GM18870 (cell line): ENCODE data around the gene NKX6-1.

Experiments used
- ATAC-seq: cut with Tn5 transposase; IDR thresholded peaks from one replicate; pipeline ENCODE4 v1.9.1; 2021; ENCODE audit warnings: moderate library complexity; ENCODE audit not compliant: unreplicated experiment

NKX6-1 gene

GRCh38 chr4:84498935-84499623 lies at the start of gene NKX6-1:
TSS of gene NKX6-1 (minus strand) at chr4:84499292. CDS start at chr4:84498228, 1,064 bp downstream.
- no peak for ATAC-seq

- no peak for ATAC-seq
Measured at GRCh38 chr4:84547211-84547610, 48.1 kb upstream of the NKX6-1 start.

GRCh38 chr4:84545093-84545492 lies 46.0 kb upstream of the NKX6-1 start:
- ATAC-seq = no peak

GRCh38 chr4:84535901-84536300 lies 36.8 kb upstream of the NKX6-1 start:
- no peak for ATAC-seq

- no peak for ATAC-seq
Measured at GRCh38 chr4:84531689-84532088, 32.6 kb upstream of the NKX6-1 start.

GRCh38 chr4:84530871-84531270 lies 31.8 kb upstream of the NKX6-1 start:
- ATAC-seq = no peak

GRCh38 chr4:84530454-84530853 lies 31.4 kb upstream of the NKX6-1 start:
- ATAC-seq = no peak

- no peak for ATAC-seq
Measured at GRCh38 chr4:84529169-84529751, 30.2 kb upstream of the NKX6-1 start.

GRCh38 chr4:84527391-84527790 lies 28.3 kb upstream of the NKX6-1 start:
- ATAC-seq = no peak

GRCh38 chr4:84515075-84515474 lies 16.0 kb upstream of the NKX6-1 start:
- ATAC-seq = no peak

GRCh38 chr4:84512277-84512676 lies 13.2 kb upstream of the NKX6-1 start:
- no peak for ATAC-seq

- ATAC-seq = no peak
Measured at GRCh38 chr4:84511703-84512102, 12.6 kb upstream of the NKX6-1 start.

- ATAC-seq = no peak
Measured at GRCh38 chr4:84507941-84508340, 8.8 kb upstream of the NKX6-1 start.

GRCh38 chr4:84504821-84505220 lies 5.7 kb upstream of the NKX6-1 start:
- no peak for ATAC-seq

GRCh38 chr4:84503495-84504437 lies 4.7 kb upstream of the NKX6-1 start:
- ATAC-seq = peak; percentile 86

GRCh38 chr4:84502955-84503373 lies 3.9 kb upstream of the NKX6-1 start:
- ATAC-seq = no peak

- ATAC-seq = no peak
Measured at GRCh38 chr4:84502333-84502954, 3.4 kb upstream of the NKX6-1 start.

- ATAC-seq = no peak
Measured at GRCh38 chr4:84501721-84502267, 2.7 kb upstream of the NKX6-1 start.

- no peak for ATAC-seq
Measured at GRCh38 chr4:84501202-84501503, 2.1 kb upstream of the NKX6-1 start.

GRCh38 chr4:84500386-84501201 lies 1.5 kb upstream of the NKX6-1 start:
- no peak for ATAC-seq
